HEK293 (cell line): ENCODE measurements around the gene ZNF175.

Experiments
- FEZF1 ChIP-seq: fragments of 450-650 bp; formaldehyde crosslinking; IDR thresholded peaks from 2 replicates; pipeline ENCODE4 v1.5.1; 2016; ENCODE audit warnings: missing biosample characterization, missing genetic modification characterization
- ZNF366 ChIP-seq: fragments of 450-650 bp; formaldehyde crosslinking; conservative IDR thresholded peaks from 2 replicates; pipeline ENCODE4 v1.5.1; 2016; ENCODE audit warnings: missing biosample characterization, missing genetic modification characterization
- ZNF747 ChIP-seq: fragments of 450-650 bp; formaldehyde crosslinking; IDR thresholded peaks from 2 replicates; pipeline ENCODE4 v1.5.1; 2016; ENCODE audit warnings: missing biosample characterization, missing genetic modification characterization

GRCh38 chr19:51607920-51608562 is 37.0 kb downstream of the ZNF175 start:
- TF ChIP-seq ZNF366 = no peak
- TF ChIP-seq FEZF1 = no peak
- no peak for TF ChIP-seq ZNF747
